NCI-H2029 treated with DMSO at 0.1 percent for 48 hours (cell line): Measurements from ENCODE around the gene SLC6A11.

Experiments used
- DNase-seq: peaks from one replicate; lab custom pipeline; 2025; lab: John Stamatoyannopoulos, UW

The SLC6A11 gene

DNA sequence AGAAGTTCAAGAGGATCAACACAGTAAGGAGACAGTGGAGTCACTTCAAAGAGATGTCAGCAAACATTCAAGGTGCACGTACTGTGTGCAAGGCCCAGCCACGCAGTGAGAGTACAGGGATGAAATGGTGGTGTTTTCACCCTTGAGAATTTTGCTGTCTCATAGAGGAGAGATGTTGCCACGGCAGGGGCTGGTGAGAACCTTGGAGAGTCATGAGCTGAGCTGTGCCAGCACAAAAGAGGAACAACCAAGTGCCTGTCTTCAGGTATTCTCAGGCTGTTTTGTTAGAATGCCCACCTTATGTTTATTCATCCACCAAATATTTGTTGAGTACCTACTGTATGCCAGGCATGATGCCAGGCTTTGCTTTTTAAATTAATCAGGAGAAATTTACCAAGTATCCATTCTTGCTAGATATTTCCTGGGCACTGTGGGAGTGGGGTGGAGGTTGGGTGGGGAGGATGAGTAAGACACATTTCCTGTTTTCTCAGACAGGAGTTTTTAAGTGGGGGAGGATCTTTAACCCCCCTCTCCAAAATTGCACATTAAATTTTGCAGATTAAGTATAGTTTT lies 72.6 kb downstream of the SLC6A11 start:
- DNase-seq: no peak

GRCh38 chr3:10889206-10889960 lies 73.4 kb downstream of the SLC6A11 start:
- no peak for DNase-seq

- DNase-seq: no peak
Measured at GRCh38 chr3:10890665-10891064, 74.6 kb downstream of the SLC6A11 start.

GRCh38 chr3:10892622-10893021 lies 76.6 kb downstream of the SLC6A11 start:
- DNase-seq: no peak

DNA sequence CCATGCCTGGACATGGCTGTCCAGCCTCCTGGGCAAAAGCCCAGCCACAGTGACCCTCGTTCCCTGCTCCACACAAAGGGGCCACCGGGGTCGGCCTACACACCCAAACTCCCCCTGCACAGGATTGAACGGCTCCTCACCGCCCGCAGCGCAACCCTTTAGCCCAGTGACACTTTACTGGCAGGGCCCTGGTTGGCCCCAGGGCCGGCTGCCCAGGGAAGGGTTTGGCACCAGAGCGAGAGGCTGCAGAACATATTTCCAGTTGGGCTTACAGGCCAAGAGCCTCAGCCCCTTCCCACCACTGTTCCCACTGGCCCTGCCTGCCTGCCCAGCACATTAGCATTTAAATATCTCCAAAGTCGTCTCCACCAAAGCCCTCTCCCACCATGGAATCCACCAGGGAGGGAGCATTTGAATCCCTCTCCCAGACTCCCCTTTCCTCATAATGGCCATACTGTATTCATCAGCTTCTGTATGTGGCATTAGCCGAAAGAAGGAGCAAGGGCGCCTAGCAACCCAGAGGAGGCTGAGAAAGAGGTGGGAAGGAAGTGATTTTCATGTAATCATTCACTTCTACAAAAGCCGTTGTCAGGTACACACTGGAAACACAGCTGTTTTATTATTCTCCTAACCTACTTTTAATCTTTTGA lies 85.4 kb downstream of the SLC6A11 start:
- DNase-seq: no peak

DNA sequence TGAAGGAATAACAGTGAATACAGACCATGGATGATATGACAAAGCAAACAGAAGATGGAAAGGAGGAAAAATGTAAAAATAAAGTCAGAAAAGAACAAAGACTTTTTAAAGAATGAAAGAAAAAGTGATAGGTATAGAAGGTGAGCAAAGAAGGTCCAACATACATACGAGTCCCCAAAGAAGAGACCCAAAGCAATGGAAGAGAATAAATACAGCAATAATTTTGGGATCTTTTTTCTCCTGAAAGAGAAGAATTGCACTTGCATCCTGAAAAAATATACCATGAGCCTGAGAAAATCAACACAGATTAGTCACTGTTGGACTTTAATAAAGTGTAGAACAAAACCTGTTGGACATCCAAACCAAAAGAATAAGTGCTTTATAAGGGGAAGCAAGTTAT lies 91.2 kb downstream of the SLC6A11 start:
- DNase-seq: no peak

GRCh38 chr3:10910367-10910766 lies 94.3 kb downstream of the SLC6A11 start:
- DNase-seq: no peak

- no peak for DNase-seq
Measured at GRCh38 chr3:10911350-10912002, 95.4 kb downstream of the SLC6A11 start.

- DNase-seq: no peak
Measured at GRCh38 chr3:10912786-10913185, 96.8 kb downstream of the SLC6A11 start.

GRCh38 chr3:10915376-10915775 lies 99.3 kb downstream of the SLC6A11 start:
- DNase-seq: no peak

GRCh38 chr3:10917176-10917575 lies 101.1 kb downstream of the SLC6A11 start:
- DNase-seq: no peak

- no peak for DNase-seq
Measured at GRCh38 chr3:10918011-10918410, 102.0 kb downstream of the SLC6A11 start.

GRCh38 chr3:10919636-10920035 lies 103.6 kb downstream of the SLC6A11 start:
- DNase-seq: no peak

DNA sequence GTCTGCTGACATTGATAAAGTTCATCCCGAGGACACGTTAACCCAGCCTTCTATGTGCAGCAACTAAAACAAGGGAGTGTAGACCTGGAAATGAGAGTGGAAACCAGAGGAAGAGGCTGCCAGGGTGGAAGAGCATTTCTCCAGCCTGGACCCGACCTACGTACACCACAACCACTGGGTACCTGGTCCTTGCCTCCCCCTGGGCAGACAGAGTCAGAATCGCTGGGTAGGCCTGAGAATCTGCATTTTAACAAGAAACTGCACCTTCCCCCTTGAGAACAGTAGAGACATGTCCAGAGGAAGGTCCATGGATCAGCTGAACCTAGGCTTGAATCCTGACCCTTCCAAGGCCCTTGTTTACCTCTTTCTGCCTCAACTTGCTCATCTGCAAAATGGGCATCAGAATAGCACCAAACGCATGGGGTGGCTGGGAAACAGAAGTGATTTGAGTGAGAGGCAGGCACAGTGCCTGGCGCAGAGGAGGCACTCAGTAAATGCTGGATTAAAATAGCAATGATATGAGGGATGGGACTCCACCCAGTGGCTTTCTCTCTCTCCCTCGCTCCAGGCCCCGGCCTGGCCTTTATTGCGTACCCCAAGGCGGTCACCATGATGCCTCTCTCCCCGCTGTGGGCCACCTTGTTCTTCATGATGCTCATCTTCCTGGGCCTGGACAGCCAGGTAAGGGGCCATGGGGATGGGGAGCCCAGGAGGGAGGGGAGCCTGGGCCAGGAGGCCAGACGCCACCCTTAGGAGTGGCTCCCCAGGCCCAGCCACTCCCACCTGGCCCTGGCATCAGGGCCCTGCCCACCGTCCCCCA lies 109.6 kb downstream of the SLC6A11 start:
- DNase-seq: no peak

DNA sequence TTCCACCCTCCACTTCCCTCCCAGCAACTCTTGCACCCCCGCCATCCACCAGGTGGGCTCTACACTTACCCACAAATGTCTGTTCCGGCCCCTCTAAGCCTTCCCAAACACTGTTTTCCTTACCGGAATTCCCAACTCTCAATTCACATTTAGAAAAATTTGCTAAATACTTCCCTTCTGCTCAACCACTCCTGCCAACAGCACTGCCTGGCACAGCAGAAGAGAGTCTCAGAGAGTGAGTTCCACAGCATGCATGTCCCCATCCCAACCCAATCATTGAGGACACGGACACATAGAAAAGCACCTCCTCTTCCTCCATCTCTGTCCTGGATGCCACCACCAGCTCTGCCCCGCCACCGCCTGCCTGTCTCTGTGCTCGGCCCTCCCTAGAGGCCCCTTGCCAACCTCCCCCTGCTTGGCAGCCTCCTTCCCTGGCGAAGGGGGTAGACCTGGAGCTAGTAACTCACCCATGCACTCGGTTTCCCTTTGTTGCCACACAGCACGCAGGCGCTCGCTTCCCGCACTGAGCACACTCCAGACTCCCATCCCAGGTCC lies 110.3 kb downstream of the SLC6A11 start:
- DNase-seq: no peak

DNA sequence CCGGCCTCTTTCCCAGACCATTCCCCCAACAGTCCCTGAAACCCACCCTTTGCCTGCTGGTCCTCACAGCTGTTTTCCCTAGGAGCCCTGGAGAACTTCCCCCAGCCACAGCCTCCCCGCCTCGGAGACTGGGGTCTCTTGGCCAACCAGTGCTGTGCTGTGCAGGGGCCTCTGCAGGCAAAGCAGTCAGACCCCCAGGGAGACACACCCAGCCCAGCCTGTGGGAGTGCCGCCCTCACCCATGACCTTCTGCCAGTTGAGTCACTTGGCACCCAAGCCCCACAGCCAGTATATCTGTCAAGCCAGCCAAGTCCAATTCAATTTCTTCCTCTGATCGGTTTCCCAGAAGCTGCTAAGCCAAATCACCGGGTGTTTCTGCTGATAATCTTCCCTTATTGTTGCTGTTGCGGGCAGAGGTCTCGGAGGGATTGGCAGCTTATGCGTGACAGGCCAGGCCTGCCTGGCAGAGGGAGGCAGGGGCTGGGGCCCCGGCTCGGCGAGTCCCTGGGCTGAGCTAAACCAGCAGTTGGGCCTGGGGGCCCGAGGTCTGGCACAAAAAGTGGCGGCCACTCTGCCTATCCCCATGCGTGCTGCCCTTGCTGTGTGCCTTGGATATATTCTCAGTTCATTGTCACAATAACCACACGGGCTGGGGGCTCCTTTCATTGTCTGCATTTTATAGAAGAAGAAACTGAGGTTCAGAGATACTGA lies 110.9 kb downstream of the SLC6A11 start:
- no peak for DNase-seq

DNA sequence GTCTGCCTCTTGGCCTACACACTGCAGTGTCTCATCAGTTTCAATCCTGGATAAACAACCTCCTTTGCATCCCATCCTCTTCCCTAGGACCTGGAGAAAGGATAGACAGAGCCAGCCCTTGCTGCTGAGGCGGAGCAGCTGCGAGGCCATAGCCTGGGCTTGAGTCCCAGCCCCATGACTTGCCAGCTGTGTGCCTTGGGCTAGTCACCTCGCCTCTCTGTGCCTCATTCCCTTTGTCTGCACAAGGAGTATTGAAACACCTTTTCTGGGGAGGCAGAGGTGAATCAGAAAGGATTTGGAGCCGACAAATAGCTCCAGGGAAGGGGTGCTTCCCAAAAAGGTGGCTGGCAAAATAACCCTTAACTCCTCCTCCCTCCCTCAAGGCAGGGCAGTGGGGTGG lies 111.5 kb downstream of the SLC6A11 start:
- no peak for DNase-seq

- no peak for DNase-seq
Measured at GRCh38 chr3:10928407-10928960, 112.5 kb downstream of the SLC6A11 start.

DNA sequence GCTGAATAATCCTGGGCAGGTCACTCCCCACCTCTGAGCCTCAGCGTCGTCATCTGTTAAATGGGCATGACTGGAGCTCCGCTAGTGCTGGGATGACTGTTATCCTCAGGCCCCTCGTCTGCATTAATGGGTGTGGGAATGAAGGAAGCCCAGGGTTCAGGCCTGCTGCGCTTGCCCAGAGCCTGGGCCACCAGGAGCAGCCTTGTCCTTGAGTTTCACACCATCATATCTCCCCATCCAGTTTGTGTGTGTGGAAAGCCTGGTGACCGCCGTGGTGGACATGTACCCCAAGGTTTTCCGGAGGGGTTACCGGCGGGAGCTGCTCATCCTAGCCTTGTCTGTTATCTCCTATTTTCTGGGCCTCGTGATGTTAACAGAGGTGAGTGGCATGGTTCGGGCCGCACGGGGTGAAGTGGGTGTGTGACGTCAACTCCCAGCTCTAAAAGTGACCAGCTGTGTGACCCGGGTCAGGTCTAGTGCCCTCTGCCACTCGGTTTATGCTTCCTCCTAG lies 113.0 kb downstream of the SLC6A11 start:
- no peak for DNase-seq

- no peak for DNase-seq
Measured at GRCh38 chr3:10929978-10930665, 114.1 kb downstream of the SLC6A11 start.
